Spleen (tissue), 11 donors: ENCODE results near the gene HMGN2. TPM values are rescaled to one million over a fixed set of nuclear protein-coding genes. Genes with fewer than 3 reads are reported as not detected.

Source experiments
- DNase-seq: peaks from one replicate; pipeline ENCODE4 v3.0.0-alpha.2; 2020
- H3K27ac ChIP-seq, 8 donors: fragments of 200-600 bp; sonication (generic) in 7 of 8; 1 replicate in 4 of 8; 2 replicates in 4 of 8; pipeline versions ENCODE4 v1.5.0 to v1.8.0; 2016 to 2021; ENCODE audit warnings: inconsistent platforms in 4 of 8, mild to moderate bottlenecking in 4 of 8, moderate library complexity in 1 of 8
- H3K27me3 ChIP-seq, 7 donors: fragments of 200-600 bp; sonication (generic) in 6 of 7; replicated peaks in 1 of 7; 1 replicate in 4 of 7; 2 replicates in 3 of 7; pipeline versions ENCODE4 v1.5.0 to v1.8.0; 2016 to 2021; ENCODE audit warnings: inconsistent platforms in 3 of 7, mild to moderate bottlenecking in 1 of 7
- H3K36me3 ChIP-seq, 6 donors: fragments of 200-600 bp; sonication (generic) in 5 of 6; 1 replicate in 4 of 6; 2 replicates in 2 of 6; pipeline versions ENCODE4 v1.5.0 to v1.8.0; 2016 to 2021; ENCODE audit warnings: inconsistent platforms in 2 of 6
- H3K4me1 ChIP-seq, 6 donors: fragments of 200-600 bp; sonication (generic) in 5 of 6; 1 replicate in 3 of 6; 2 replicates in 3 of 6; pipeline versions ENCODE4 v1.5.0 to v1.8.0; 2016 to 2021; ENCODE audit warnings: inconsistent platforms in 3 of 6
- H3K4me3 ChIP-seq, 8 donors: fragments of 200-600 bp; sonication (generic) in 7 of 8; 1 replicate in 4 of 8; 2 replicates in 4 of 8; pipeline versions ENCODE4 v1.5.0 to v1.8.0; 2016 to 2021; ENCODE audit warnings: inconsistent platforms in 4 of 8, mild to moderate bottlenecking in 4 of 8, moderate library complexity in 2 of 8
- H3K9me3 ChIP-seq, 8 donors: fragments of 200-600 bp; sonication (generic) in 7 of 8; 1 replicate in 4 of 8; 2 replicates in 4 of 8; pipeline versions ENCODE4 v1.5.0 to v1.8.0; 2016 to 2021; ENCODE audit warnings: inconsistent platforms in 4 of 8
- CTCF ChIP-seq, 11 experiments: fragments of 200-600 bp in 7 of 11; fragments of 450-650 bp in 4 of 11; sonication (generic) in 4 of 11; IDR thresholded peaks in 8 of 11; conservative IDR thresholded peaks in 3 of 11; 1 replicate in 7 of 11; 2 replicates in 4 of 11; pipeline versions ENCODE4 v1.4.0 to v1.8.0; 2016 to 2021; ENCODE audit warnings: antibody characterized with exemption in 11 of 11, inconsistent platforms in 4 of 11, mild to moderate bottlenecking in 1 of 11
- POLR2A ChIP-seq, 3 donors: fragments of 450-650 bp; IDR thresholded peaks; one replicate each; pipeline ENCODE4 v1.5.1; 2017; ENCODE audit warnings: antibody characterized with exemption in 3 of 3, mild to moderate bottlenecking in 1 of 3
- POLR2AphosphoS5 ChIP-seq, 3 donors: sonication (generic); formaldehyde crosslinking; IDR thresholded peaks; one replicate each; pipeline ENCODE4 v1.5.1; 2017; ENCODE audit warnings: antibody characterized with exemption in 3 of 3
- WGBS, 5 donors: extraction: QIAGEN DNeasy Blood & Tissue Kit in 3 of 5; methylation state at CpG; one replicate each; pipeline versions ENCODE4 v1.1.5 to v1.1.7; 2013 to 2018; 5-methylcytosine and 5-hydroxymethylcytosine counted together
- intact Hi-C: fragments of 100-400 bp; cut with DNase I; formaldehyde crosslinking; loops from one replicate; pipeline ENCODE4 v1.15.0; 2023; ENCODE audit warnings: low total_unique reads
- polyA plus RNA-seq, 3 donors: library from polyadenylated mRNA; stranded (reverse); fragments of 200-250 nt; gene quantifications; one replicate each; pipeline ENCODE4 v1.2.1, GENCODE V29; 2013
- total RNA-seq, 7 donors: library from RNA; depleted of rRNA in 3 of 7; stranded (reverse); fragments of >200 nt in 3 of 7; fragmentation: NEBNext Ultra II Directional in 4 of 7; extraction: Animal tissue kit (Norgen Biotek cat#: 25700) in 4 of 7; gene quantifications; one replicate each; pipeline versions ENCODE4 v1.1.0 to v1.2.1, GENCODE V29; 2016 to 2021
- donor health status: healthy with polysubstance abuse.
- donor health status: DM: no; HTN: no; CAD: no; lungs with moderate emphysema.
- donor health status: DM: no; HTN: no; CAD: no.
- donor health status: Bipolar disorder and iron deficiency.
- donor health status: healthy.
- donor health status: DM: no; HTN: no; CAD: no.
- donor health status: DM: yes; HTN: yes; CAD: no.

The HMGN2 gene
- total and polyA plus RNA-seq, 10 donors, result 191 to 1,036 (median 328) TPM

GRCh38 chr1:26482921-26483320 is 10.7 kb downstream of the HMGN2 start:
- Histone ChIP-seq H3K27me3 (no peaks in the 10 kb centered on the region), H3K27ac (no peak overlapping the region), H3K9me3 (no peaks in the 10 kb centered on the region), H3K36me3 (peaks cover 0 to 36% (median 11%) of the 10 kb centered on the region in 6 donors), H3K4me1 (peaks cover 0 to 2% (median 0%) of the 10 kb centered on the region in 6 donors), H3K4me3 (no peak overlapping the region)
- intact Hi-C loops, result no loop called here
- TF ChIP-seq CTCF (IDR thresholded peaks at IDR 0.05 in 8 of 11, conservative IDR thresholded peaks at IDR 0.05 in 3 of 11), result no peak
- TF ChIP-seq POLR2AphosphoS5 (IDR thresholded peaks at IDR 0.05), result no peak
- no peak for TF ChIP-seq POLR2A (IDR thresholded peaks at IDR 0.05)
- WGBS, 5 donors, result 75 to 90% (median 81%) methylated on average over 2 of the region's 2 CpGs
- no peak for DNase-seq

GRCh38 chr1:26483980-26484379 is 11.7 kb downstream of the HMGN2 start:
- TF ChIP-seq POLR2AphosphoS5 (IDR thresholded peaks at IDR 0.05) (no peak), POLR2A (IDR thresholded peaks at IDR 0.05) (no peak)
- H3K27me3 ChIP-seq, result no peaks in the 10 kb centered on the region
- H3K4me1 ChIP-seq, result no peaks in the 10 kb centered on the region
- 68 to 92% (median 79%) methylated on average over 2 of the region's 2 CpGs for WGBS, 5 donors
- H3K9me3 ChIP-seq, result no peaks in the 10 kb centered on the region
- H3K27ac ChIP-seq, result no peak overlapping the region
- peaks cover 0 to 28% (median 8%) of the 10 kb centered on the region in 6 donors for H3K36me3 ChIP-seq
- intact Hi-C loops, result no loop called here
- H3K4me3 ChIP-seq, result no peak overlapping the region
- no peak for DNase-seq

GRCh38 chr1:26490155-26490554 is 17.9 kb downstream of the HMGN2 start:
- H3K36me3 ChIP-seq, result no peaks in the 10 kb centered on the region
- TF ChIP-seq POLR2AphosphoS5 (IDR thresholded peaks at IDR 0.05) (no peak), POLR2A (IDR thresholded peaks at IDR 0.05) (no peak), CTCF (IDR thresholded peaks at IDR 0.05 in 8 of 11, conservative IDR thresholded peaks at IDR 0.05 in 3 of 11) (no peak)
- no peak overlapping the region for H3K4me3 ChIP-seq
- H3K4me1 ChIP-seq, result no peaks in the 10 kb centered on the region
- no peaks in the 10 kb centered on the region for H3K9me3 ChIP-seq
- intact Hi-C loops, result loop anchor here (10.0 kb wide), 1 partner anchor 55 kb away; no protein-coding TSS in a partner anchor
- 85 to 96% (median 92%) methylated on average over 4 of the region's 4 CpGs for WGBS, 5 donors
- no peak for DNase-seq
- H3K27me3 ChIP-seq, result no peaks in the 10 kb centered on the region
- no peak overlapping the region for H3K27ac ChIP-seq

- intact Hi-C loops, result loop anchor here (10.0 kb wide), 1 partner anchor 52 kb away; no protein-coding TSS in a partner anchor
- TF ChIP-seq POLR2AphosphoS5 (IDR thresholded peaks at IDR 0.05) (no peak), CTCF (IDR thresholded peaks at IDR 0.05 in 8 of 11, conservative IDR thresholded peaks at IDR 0.05 in 3 of 11) (no peak), POLR2A (IDR thresholded peaks at IDR 0.05) (no peak)
- no peak overlapping the region for H3K4me3 ChIP-seq
Observed at GRCh38 chr1:26493267-26493666, 21.0 kb downstream of the HMGN2 start.

More at GRCh38 chr1:26493267-26493666, 21.0 kb downstream of the HMGN2 start:
- Histone ChIP-seq H3K27me3 (no peaks in the 10 kb centered on the region), H3K27ac (no peak overlapping the region), H3K4me1 (no peaks in the 10 kb centered on the region), H3K9me3 (no peaks in the 10 kb centered on the region), H3K36me3 (no peaks in the 10 kb centered on the region)
- DNase-seq, result no peak
- WGBS, 5 donors, result 60 to 73% (median 68%) methylated on average over 3 of the region's 3 CpGs
